T47D (cell line): ENCODE measurements around the gene SERPINA4.

Experiments
- DNase-seq, 2 experiments: peaks; one replicate each; pipeline versions ENCODE4 v3.0.0 to v3.0.0-alpha.2; 2011 to 2012; ENCODE audit warnings: low read depth in 1 of 2, low spot score in 1 of 2
- JUND ChIP-seq: IDR thresholded peaks from 2 replicates; pipeline ENCODE4 v1.6.1; 2012; ENCODE audit warnings: low read depth
- in situ Hi-C: cut with HindIII; loops from 2 replicates; pipeline ENCODE4 v1.10.0; 2016; ENCODE audit warnings: low sequenced_read_pairs, low pct_unique_long_range_greater_than_20kb

Gene SERPINA4

GRCh38 chr14:94592457-94592856 is 31.2 kb downstream of the SERPINA4 start:
- no peak for DNase-seq
- in situ Hi-C loops, result no loop called here
- no peak for TF ChIP-seq JUND

GRCh38 chr14:94593376-94593748 is 32.1 kb downstream of the SERPINA4 start:
- no peak for TF ChIP-seq JUND
- in situ Hi-C loops, result no loop called here

GRCh38 chr14:94593749-94594431 is 32.6 kb downstream of the SERPINA4 start:
- in situ Hi-C loops, result no loop called here
- DNase-seq, result no peak
- no peak for TF ChIP-seq JUND

More at GRCh38 chr14:94593376-94593748, 32.1 kb downstream of the SERPINA4 start:
- no peak for DNase-seq

GRCh38 chr14:94594441-94594840 is 33.2 kb downstream of the SERPINA4 start:
- no peak for TF ChIP-seq JUND
- in situ Hi-C loops, result no loop called here
- no peak for DNase-seq

- in situ Hi-C loops, result no loop called here
- TF ChIP-seq JUND, result no peak
- no peak for DNase-seq
These were observed 34.7 kb downstream of the SERPINA4 start for GRCh38 chr14:94595912-94596311.

- in situ Hi-C loops, result no loop called here
- no peak for DNase-seq
- TF ChIP-seq JUND, result no peak
These were observed 35.1 kb downstream of the SERPINA4 start for GRCh38 chr14:94596361-94596760.

- no peak for DNase-seq
- TF ChIP-seq JUND, result no peak
- in situ Hi-C loops, result no loop called here
These were observed 36.5 kb downstream of the SERPINA4 start for GRCh38 chr14:94597788-94598187.

GRCh38 chr14:94598506-94598815 is 37.2 kb downstream of the SERPINA4 start:
- in situ Hi-C loops, result no loop called here
- no peak for TF ChIP-seq JUND
- no peak for DNase-seq

GRCh38 chr14:94598816-94599655 is 37.8 kb downstream of the SERPINA4 start:
- peak; percentile 26 to 85 for DNase-seq
- no peak for TF ChIP-seq JUND
- in situ Hi-C loops, result no loop called here

GRCh38 chr14:94599656-94600004 is 38.4 kb downstream of the SERPINA4 start:
- no peak for TF ChIP-seq JUND
- DNase-seq, result no peak
- in situ Hi-C loops, result no loop called here

- DNase-seq, result no peak
- no peak for TF ChIP-seq JUND
- in situ Hi-C loops, result no loop called here
These were observed 38.9 kb downstream of the SERPINA4 start for GRCh38 chr14:94600148-94600545.

- in situ Hi-C loops, result no loop called here
- peak in 1 of 2 experiments; percentile 42 for DNase-seq
- TF ChIP-seq JUND, result no peak
These were observed 40.7 kb downstream of the SERPINA4 start for GRCh38 chr14:94601884-94602391.

- DNase-seq, result no peak
- TF ChIP-seq JUND, result no peak
- in situ Hi-C loops, result no loop called here
These were observed 41.5 kb downstream of the SERPINA4 start for GRCh38 chr14:94602722-94603121.
